Measurements from ENCODE around the gene DCAF15. TPM values are rescaled to one million over a fixed set of nuclear protein-coding genes. Genes with fewer than 3 reads are reported as not detected.
A peak's percentile ranks its signal among the peaks of the same experiment; 100 is the strongest.

DCAF15 gene
- total RNA-seq, 1 experiment from 2014 or later = 13.8 TPM

DNA sequence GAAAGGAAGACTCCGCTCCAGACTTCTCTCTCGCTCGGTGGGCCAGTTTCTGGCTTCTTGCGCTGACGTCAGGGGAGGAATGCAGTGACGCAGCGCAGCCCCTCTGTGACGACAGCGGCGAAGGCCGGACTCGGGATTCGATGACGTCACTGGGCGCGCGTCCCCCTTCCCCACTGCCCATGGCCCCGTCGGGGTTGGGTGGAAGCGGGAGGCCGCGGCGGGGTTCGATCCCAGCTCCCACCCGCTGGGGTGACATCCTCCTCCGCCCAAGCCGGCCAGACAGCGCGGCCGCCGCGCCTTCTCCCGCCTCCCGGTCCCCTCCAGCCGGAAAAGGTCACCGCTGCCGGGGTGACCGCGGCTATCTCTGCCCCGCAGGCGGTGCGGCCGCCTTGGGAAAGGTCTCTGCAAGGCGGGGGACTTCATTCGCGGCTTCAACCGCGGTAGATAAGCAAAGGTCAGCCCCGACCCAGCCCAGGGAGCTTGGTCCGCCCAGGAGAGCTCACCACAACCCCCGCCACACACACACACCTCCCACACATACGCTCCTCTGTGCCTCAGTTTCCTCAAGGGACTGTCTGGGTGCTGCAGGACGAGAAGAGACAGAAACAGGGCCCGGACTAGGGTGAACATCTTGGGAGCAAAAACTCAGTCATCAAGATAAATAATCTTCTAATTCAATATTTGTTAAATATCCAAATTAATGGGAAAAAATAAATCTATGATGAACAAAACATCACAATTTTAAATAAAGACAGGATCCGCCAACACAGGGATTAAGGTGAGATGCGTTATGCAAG is 54.7 kb downstream of the DCAF15 start:
- peak; percentile 89 for DNase-seq
- Histone ChIP-seq H3K4me3 (peak overlapping the region; percentile 72), H3K36me3 (peaks cover 3% of the 10 kb centered on the region; the same call in 1 of the 2 replicates), H3K27me3 (no peaks in the 10 kb centered on the region), H3K9me3 (no peaks in the 10 kb centered on the region)

Other genes starting within 250 kb of the DCAF15 start
- 27.8 and 37.2 TPM in 2 replicates for gene MRI1, start 188.0 kb upstream of the DCAF15 start, total RNA-seq (2014; rRNA removed; shearing (Covaris generic); ENCODE audit: low replicate concordance)
- 70.3 and 247 TPM in 2 replicates for gene C19orf53, start 178.1 kb upstream of the DCAF15 start, total RNA-seq (2014; rRNA removed; shearing (Covaris generic); ENCODE audit: low replicate concordance)
- gene ZSWIM4, start 157.1 kb upstream of the DCAF15 start, total RNA-seq (2014; rRNA removed; shearing (Covaris generic); ENCODE audit: low replicate concordance) = 4.8 and 7.9 TPM in 2 replicates
- not detected in 2 replicates for gene NANOS3, start 75.4 kb upstream of the DCAF15 start, total RNA-seq (2014; rRNA removed; shearing (Covaris generic); ENCODE audit: low replicate concordance)
- gene BRME1, start 46.4 kb upstream of the DCAF15 start, total RNA-seq (2014; rRNA removed; shearing (Covaris generic); ENCODE audit: low replicate concordance) = 5.1 and 8.4 TPM in 2 replicates
- gene CC2D1A, start 46.3 kb upstream of the DCAF15 start, total RNA-seq (2014; rRNA removed; shearing (Covaris generic); ENCODE audit: low replicate concordance) = 26.2 and 27.3 TPM in 2 replicates
- gene PODNL1, start 14.1 kb upstream of the DCAF15 start, total RNA-seq (2014; rRNA removed; shearing (Covaris generic); ENCODE audit: low replicate concordance) = not detected in 2 replicates
- gene RFX1, start 53.8 kb downstream of the DCAF15 start, total RNA-seq (2014; rRNA removed; shearing (Covaris generic); ENCODE audit: low replicate concordance) = 0.86 and 3.3 TPM in 2 replicates
- not detected in 2 replicates for gene RLN3, start 75.6 kb downstream of the DCAF15 start, total RNA-seq (2014; rRNA removed; shearing (Covaris generic); ENCODE audit: low replicate concordance)
- gene IL27RA, start 79.3 kb downstream of the DCAF15 start, total RNA-seq (2014; rRNA removed; shearing (Covaris generic); ENCODE audit: low replicate concordance) = 3.3 and 8.4 TPM in 2 replicates
- not detected in 2 replicates for gene PALM3, start 109.6 kb downstream of the DCAF15 start, total RNA-seq (2014; rRNA removed; shearing (Covaris generic); ENCODE audit: low replicate concordance)
- gene MISP3, start 120.3 kb downstream of the DCAF15 start, total RNA-seq (2014; rRNA removed; shearing (Covaris generic); ENCODE audit: low replicate concordance) = 1.6 and 2.3 TPM in 2 replicates
- gene C19orf67, start 133.3 kb downstream of the DCAF15 start, total RNA-seq (2014; rRNA removed; shearing (Covaris generic); ENCODE audit: low replicate concordance) = not detected in 2 replicates
- gene SAMD1, start 138.2 kb downstream of the DCAF15 start, total RNA-seq (2014; rRNA removed; shearing (Covaris generic); ENCODE audit: low replicate concordance) = 41.9 and 99.7 TPM in 2 replicates
- 22.7 and 48.4 TPM in 2 replicates for gene PRKACA, start 165.3 kb downstream of the DCAF15 start, total RNA-seq (2014; rRNA removed; shearing (Covaris generic); ENCODE audit: low replicate concordance)
- 49.2 and 63.3 TPM in 2 replicates for gene ASF1B, start 184.1 kb downstream of the DCAF15 start, total RNA-seq (2014; rRNA removed; shearing (Covaris generic); ENCODE audit: low replicate concordance)

Data from MG63 (cell line).